HL-60 (cell line): ENCODE data around the gene CYP21A2.

Experiments used
- DNase-seq, 2 experiments: peaks; one replicate each; pipeline ENCODE4 v3.0.0-alpha.2; 2010 to 2020; ENCODE audit warnings: low read depth in 1 of 2, low spot score in 1 of 2
- H3K27ac ChIP-seq: fragments of 250-450 bp; sonication (Bioruptor Pico); replicated peaks from 2 replicates; pipeline ENCODE4 v1.5.1; 2020; ENCODE audit warnings: mild to moderate bottlenecking, moderate library complexity
- H3K27me3 ChIP-seq: fragments of 250-450 bp; sonication (Bioruptor Pico); 2 replicates; pipeline ENCODE4 v1.5.1; 2021; ENCODE audit warnings: mild to moderate bottlenecking, moderate library complexity; ENCODE audit not compliant: insufficient read depth, poor library complexity, severe bottlenecking
- H3K4me3 ChIP-seq: replicated peaks from 2 replicates; pipeline ENCODE4 v1.5.1; 2011; ENCODE audit warnings: mild to moderate bottlenecking, control low read depth, low read length; ENCODE audit not compliant: insufficient read depth
- GABPA ChIP-seq: IDR thresholded peaks from 2 replicates; pipeline ENCODE4 v1.6.1; 2012; ENCODE audit warnings: low read depth
- POLR2AphosphoS5 ChIP-seq: IDR thresholded peaks from 2 replicates; pipeline ENCODE4 v1.6.1; 2012; ENCODE audit warnings: low read depth
- SPI1 ChIP-seq: IDR thresholded peaks from 2 replicates; pipeline ENCODE4 v1.6.1; 2012; ENCODE audit warnings: low read depth, mild to moderate bottlenecking, borderline replicate concordance
- TF ChIP-seq, protein P1 (sequence below): IDR thresholded peaks from 2 replicates; pipeline ENCODE4 v1.6.1; 2012; ENCODE audit warnings: low read depth; ENCODE audit not compliant: insufficient replicate concordance
- TF ChIP-seq, protein P2 (sequence below): IDR thresholded peaks from one replicate; pipeline ENCODE4 v1.5.1; 2011; ENCODE audit warnings: low read length, control low read depth, inconsistent platforms; ENCODE audit not compliant: insufficient read depth

Gene CYP21A2

DNA sequence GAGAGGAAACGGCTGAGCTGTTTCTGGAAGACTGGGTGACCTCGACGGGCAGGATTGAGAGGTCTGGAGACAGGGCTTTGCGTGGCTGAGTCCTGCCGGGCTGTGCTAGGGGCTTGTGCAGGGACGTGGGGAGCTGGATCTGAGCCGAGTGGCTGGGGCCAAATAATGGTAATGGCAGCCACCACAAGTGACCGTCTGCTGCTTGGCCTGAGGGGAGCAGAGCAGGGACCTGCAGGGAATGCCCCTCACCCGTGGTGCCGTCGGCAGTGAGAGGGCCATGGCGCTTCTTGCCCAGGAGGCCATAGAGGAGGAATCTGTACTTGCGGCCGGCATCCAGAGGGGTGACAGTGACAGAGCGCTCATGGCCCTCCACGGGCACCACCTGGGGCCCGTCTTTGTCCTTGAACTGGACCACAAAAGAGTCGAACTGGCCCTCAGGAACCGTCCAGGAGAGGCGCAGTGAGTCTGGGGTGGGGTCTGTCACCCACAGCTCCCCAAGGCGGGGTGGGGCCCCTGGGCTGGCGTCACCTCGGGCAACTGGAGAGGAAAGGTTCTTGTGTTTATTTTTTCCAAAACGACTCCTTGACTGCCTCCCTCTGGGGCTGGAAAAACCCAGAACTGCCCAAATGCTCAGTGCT, 31.8 kb downstream of the CYP21A2 start:
- TF ChIP-seq GABPA = no peak
- no peak for TF ChIP-seq SPI1
- TF ChIP-seq, protein P1, sequence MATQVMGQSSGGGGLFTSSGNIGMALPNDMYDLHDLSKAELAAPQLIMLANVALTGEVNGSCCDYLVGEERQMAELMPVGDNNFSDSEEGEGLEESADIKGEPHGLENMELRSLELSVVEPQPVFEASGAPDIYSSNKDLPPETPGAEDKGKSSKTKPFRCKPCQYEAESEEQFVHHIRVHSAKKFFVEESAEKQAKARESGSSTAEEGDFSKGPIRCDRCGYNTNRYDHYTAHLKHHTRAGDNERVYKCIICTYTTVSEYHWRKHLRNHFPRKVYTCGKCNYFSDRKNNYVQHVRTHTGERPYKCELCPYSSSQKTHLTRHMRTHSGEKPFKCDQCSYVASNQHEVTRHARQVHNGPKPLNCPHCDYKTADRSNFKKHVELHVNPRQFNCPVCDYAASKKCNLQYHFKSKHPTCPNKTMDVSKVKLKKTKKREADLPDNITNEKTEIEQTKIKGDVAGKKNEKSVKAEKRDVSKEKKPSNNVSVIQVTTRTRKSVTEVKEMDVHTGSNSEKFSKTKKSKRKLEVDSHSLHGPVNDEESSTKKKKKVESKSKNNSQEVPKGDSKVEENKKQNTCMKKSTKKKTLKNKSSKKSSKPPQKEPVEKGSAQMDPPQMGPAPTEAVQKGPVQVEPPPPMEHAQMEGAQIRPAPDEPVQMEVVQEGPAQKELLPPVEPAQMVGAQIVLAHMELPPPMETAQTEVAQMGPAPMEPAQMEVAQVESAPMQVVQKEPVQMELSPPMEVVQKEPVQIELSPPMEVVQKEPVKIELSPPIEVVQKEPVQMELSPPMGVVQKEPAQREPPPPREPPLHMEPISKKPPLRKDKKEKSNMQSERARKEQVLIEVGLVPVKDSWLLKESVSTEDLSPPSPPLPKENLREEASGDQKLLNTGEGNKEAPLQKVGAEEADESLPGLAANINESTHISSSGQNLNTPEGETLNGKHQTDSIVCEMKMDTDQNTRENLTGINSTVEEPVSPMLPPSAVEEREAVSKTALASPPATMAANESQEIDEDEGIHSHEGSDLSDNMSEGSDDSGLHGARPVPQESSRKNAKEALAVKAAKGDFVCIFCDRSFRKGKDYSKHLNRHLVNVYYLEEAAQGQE = no peak
- TF ChIP-seq POLR2AphosphoS5 = no peak
- TF ChIP-seq, protein P2, sequence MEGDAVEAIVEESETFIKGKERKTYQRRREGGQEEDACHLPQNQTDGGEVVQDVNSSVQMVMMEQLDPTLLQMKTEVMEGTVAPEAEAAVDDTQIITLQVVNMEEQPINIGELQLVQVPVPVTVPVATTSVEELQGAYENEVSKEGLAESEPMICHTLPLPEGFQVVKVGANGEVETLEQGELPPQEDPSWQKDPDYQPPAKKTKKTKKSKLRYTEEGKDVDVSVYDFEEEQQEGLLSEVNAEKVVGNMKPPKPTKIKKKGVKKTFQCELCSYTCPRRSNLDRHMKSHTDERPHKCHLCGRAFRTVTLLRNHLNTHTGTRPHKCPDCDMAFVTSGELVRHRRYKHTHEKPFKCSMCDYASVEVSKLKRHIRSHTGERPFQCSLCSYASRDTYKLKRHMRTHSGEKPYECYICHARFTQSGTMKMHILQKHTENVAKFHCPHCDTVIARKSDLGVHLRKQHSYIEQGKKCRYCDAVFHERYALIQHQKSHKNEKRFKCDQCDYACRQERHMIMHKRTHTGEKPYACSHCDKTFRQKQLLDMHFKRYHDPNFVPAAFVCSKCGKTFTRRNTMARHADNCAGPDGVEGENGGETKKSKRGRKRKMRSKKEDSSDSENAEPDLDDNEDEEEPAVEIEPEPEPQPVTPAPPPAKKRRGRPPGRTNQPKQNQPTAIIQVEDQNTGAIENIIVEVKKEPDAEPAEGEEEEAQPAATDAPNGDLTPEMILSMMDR = no peak
- DNase-seq = no peak
- peaks cover 2% of the 10 kb centered on the region for H3K27me3 ChIP-seq

DNA sequence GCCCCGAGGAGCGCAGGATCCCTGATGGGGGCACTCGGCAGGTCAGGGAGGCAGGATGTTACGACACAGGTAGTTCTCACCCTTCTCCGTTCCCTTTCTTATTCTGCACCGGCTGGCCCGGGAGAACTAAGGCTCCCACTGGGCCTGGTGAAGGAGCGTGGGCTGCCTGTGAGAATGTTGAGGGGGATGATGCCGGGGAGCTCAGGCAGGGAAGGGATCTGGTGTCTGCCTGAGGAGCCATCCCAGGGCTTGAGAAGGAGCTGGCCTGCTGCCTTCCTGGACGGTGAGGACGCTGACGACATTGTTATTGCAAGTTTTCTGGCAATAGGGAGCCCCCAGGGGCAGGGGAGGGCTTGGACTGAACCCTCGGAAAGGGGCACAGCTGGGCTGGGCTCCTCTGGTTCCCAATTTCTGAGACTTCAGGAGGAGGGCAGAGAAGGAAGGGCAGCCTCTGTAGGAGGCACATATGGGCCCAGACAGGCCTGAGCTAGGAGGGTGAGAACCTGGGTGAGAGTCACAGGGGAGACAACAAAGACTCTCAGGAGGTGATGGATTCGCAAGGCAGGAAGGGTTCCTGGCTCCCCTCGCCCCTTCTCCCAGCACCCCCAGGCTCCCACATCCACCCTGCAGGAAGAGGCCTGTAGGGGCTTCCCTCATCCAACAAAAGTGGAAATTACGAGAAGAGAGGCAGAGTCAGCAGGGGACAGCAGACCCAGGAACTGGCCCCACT, 32.8 kb downstream of the CYP21A2 start:
- TF ChIP-seq SPI1 (no peak), POLR2AphosphoS5 (no peak), GABPA (no peak)
- TF ChIP-seq, protein P1 = no peak
- TF ChIP-seq, protein P2 = no peak
- H3K4me3 ChIP-seq = no peak overlapping the region
- H3K27me3 ChIP-seq = peaks cover 2% of the 10 kb centered on the region
- no peak overlapping the region for H3K27ac ChIP-seq
- no peak for DNase-seq

More for the DNA sequence above, 31.8 kb downstream of the CYP21A2 start:
- H3K27ac ChIP-seq = no peak overlapping the region
- no peak overlapping the region for H3K4me3 ChIP-seq

DNA sequence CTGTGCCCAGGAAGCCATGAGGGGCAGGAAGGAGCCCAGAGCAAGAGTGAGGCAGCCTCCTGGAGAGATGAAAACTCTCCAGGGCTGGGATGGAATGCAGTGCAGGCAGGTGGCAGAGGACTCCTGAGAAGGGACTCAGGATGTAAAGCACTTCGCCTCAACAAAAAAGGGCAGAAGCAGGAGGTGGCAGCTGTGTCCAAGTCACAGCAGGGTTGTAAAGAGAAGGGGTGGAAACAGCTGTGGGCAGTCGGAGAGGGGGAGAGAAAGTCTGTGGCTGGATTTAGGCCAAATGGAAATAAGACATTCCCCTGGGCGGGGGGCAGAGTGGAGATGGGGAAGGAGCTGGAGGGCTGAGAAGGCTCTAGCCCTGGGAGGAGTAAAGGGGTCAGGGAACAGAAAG, 34.9 kb downstream of the CYP21A2 start:
- Histone ChIP-seq H3K27me3 (no peaks in the 10 kb centered on the region), H3K27ac (no peak overlapping the region), H3K4me3 (no peak overlapping the region)
- no peak for DNase-seq
- TF ChIP-seq POLR2AphosphoS5 (no peak), SPI1 (no peak), GABPA (no peak)
- TF ChIP-seq, protein P1 = no peak
- TF ChIP-seq, protein P2 = no peak
